GM19324 (cell line): ENCODE data around the gene CD44.

Experiments used
- ATAC-seq: cut with Tn5 transposase; IDR thresholded peaks from one replicate; pipeline ENCODE4 v1.9.1; 2021; ENCODE audit warnings: mild to moderate bottlenecking, moderate library complexity; ENCODE audit not compliant: unreplicated experiment, low FRiP score

The CD44 gene

DNA sequence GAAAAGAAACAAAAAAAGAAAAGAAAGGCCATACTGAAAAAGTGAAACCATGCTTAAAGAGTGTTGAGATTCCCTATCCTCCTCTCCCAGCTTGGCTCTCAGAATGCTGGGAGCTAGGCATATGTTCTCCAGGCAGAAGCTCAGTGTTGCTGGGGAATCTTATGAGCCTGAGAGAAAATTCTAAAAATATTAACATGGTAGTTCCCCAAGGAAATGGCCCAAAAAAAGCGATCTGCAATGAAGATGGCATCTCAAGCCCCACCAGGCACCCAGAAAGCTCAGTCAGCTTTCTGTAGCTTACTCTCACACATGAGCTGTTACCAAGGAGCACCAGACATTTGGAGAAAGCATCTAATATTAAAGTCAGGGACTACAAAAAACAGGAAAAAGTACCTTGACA, 94.5 kb downstream of the CD44 start:
- ATAC-seq, result no peak

GRCh38 chr11:35234460-35235156, 95.6 kb downstream of the CD44 start:
- no peak for ATAC-seq

GRCh38 chr11:35235157-35235468, 96.1 kb downstream of the CD44 start:
- no peak for ATAC-seq

DNA sequence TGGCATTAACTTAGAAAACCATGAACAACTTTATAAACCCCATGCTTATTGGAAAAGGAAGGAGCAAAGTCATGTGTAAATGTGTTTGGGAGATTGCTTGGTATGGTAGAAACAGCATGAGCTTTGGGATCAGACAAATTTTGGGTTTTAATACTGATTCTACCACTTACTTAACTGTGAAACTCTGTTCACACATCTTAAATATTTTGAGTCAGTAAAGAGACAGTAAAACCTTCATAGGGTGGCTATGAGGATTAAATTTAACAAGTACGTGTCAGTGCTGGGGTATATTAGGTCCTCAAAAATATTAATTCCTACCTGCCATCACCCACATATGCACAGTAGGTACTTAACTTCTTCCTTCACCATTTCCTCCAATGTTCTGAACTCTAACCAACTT, 96.5 kb downstream of the CD44 start:
- ATAC-seq, result no peak

DNA sequence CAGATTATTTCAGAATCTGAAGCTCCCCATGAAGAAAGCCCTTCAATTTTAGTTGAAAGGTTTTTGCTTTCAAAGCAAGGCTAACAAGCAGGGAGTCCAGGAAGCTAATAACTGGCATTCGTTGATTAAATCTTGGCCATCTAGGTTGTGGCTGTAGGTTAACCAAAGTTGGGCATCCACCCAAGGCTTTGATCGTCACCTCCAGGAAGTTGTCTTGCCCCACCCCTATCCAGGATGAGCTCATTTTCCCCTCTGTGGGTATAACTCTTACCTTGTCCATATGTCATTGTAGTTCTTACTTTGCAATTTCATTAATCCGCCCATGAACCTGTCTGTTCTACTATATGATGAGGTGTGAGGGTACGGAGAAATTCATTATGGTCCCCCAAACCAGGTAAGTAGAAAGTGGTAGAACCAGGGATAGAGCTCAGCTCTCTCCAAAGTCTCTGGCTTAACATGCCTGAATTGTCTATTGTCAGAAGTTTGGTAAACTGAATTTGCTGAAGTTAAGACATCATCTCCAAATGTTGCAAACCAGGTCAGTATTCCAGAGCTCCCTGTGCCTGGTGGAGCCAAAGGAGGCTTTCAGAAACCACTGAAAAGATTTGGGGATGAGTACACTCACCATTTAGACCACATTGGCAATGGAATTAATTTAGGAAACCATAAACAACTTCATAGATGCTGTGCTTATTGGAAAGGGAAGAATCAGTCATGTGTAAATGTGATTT, 97.1 kb downstream of the CD44 start:
- no peak for ATAC-seq

DNA sequence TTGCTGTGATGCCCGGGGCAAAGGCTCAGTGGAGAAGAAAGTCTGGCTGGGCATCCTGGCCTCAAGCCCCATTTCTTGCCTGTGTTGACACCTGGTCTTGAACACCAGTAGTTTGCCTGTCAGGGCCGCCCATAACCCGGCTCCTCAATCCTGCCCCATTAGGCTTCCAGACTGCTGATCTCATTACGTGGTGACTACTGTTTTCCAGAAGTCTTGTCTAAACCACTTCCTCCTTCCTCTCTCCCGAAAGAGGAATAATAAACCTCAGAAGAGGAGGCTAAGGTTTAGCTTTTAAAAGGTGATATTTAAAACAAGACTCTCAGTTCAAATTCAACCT, 97.7 kb downstream of the CD44 start:
- no peak for ATAC-seq

DNA sequence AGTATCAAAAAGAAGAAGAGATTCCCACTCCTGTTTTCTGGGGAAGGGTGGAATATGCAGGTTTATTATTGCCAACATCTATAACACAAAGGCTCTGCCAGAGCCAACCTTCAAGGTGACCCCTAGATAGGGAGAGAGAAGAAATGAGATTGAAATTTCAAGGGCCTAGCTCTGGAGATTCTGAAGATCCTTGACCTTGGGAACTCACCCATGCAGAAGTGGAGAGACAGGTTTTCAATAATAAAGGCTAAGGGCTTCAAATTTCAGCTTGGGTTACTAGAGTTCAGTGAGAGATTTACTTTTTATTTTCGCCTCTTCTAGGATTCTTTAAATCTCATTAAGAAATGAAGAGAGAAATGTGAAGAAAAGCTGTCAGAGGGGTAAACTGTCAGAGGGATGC, 98.4 kb downstream of the CD44 start:
- ATAC-seq, result no peak

- no peak for ATAC-seq
These were observed 99.1 kb downstream of the CD44 start for GRCh38 chr11:35237860-35238715.

DNA sequence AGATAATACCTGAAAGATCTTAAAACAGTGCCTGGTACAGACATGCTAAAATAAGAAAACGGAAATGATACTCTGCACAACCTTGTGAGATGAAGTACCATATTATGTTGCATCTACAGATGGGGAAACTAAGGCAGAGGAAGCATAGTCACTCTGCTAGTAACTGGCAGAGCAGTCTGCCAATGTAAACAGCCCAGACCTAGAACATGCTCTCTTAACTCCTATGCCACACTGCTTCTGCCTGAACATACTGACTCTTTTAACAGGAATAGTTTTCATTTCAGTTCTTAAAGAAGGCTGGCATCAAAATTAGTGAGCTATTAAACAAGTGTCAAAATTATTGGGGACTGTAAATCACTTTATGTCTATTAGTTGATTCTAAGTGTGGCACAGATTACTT, 99.9 kb downstream of the CD44 start:
- no peak for ATAC-seq

GRCh38 chr11:35239471-35240075, 100.6 kb downstream of the CD44 start:
- no peak for ATAC-seq

GRCh38 chr11:35241083-35241482, 102.1 kb downstream of the CD44 start:
- ATAC-seq, result no peak

DNA sequence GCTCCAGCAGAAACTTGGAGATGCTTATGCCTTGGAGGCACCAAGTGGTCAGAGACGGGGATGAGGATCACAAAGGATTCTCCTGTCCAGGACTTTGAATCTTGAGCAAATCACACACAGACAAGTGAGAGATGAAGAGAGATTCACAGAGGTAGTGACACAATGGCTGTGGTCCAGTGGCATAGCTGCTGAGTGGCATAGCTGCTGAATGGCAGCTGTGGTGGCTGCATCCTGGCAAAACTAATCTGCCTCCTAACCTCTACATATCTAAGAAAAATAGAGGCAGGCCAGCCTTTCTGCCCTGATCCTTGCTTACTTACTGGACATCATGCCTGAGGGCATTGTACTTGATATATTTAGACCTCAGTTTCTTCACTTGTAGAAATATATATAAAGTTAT, 102.6 kb downstream of the CD44 start:
- ATAC-seq, result no peak

GRCh38 chr11:35242412-35243242, 103.7 kb downstream of the CD44 start:
- ATAC-seq, result no peak

GRCh38 chr11:35243774-35244173, 104.8 kb downstream of the CD44 start:
- ATAC-seq, result no peak

- ATAC-seq, result no peak
These were observed 106.1 kb downstream of the CD44 start for GRCh38 chr11:35245056-35245455.

DNA sequence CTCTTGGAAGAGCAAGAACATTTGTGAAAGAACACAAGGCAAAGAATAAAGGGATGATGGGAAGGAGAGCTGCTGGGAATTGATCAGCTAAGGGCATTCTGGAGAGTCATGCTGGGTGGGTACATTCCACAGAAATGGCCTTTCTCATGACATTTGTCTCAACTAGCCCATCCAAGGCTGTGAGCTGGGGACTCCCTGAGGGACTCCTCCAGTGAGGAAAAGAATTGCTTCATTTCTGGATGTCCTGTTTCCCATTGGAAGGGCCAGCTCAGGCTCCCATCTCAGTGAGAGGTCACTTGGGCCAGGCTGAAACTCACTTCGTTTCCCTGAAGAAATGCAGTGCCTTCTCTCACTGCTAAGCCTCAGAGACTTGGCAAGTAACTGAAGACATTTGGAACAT, 106.8 kb downstream of the CD44 start:
- no peak for ATAC-seq

GRCh38 chr11:35246745-35247144, 107.8 kb downstream of the CD44 start:
- ATAC-seq, result no peak

GRCh38 chr11:35247428-35247827, 108.5 kb downstream of the CD44 start:
- no peak for ATAC-seq

DNA sequence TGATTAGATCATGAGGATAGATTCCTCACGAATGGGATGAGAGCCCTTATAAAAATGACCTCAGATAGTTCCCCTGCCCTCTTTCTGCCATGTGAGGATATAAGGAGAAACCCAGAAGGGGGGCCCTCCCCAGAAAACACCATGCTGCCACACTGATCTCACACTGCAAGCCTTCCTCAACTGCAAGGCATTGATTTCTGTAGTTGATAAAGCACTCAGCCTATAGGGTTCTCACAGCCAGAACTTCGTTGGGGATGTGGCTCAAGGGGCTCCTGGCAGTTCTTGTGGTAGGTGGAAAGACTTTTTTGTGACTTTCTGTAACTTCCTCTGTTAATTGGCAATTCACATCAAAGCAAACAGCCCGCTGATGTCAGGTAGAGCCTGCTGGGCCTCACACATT, 108.9 kb downstream of the CD44 start:
- no peak for ATAC-seq

DNA sequence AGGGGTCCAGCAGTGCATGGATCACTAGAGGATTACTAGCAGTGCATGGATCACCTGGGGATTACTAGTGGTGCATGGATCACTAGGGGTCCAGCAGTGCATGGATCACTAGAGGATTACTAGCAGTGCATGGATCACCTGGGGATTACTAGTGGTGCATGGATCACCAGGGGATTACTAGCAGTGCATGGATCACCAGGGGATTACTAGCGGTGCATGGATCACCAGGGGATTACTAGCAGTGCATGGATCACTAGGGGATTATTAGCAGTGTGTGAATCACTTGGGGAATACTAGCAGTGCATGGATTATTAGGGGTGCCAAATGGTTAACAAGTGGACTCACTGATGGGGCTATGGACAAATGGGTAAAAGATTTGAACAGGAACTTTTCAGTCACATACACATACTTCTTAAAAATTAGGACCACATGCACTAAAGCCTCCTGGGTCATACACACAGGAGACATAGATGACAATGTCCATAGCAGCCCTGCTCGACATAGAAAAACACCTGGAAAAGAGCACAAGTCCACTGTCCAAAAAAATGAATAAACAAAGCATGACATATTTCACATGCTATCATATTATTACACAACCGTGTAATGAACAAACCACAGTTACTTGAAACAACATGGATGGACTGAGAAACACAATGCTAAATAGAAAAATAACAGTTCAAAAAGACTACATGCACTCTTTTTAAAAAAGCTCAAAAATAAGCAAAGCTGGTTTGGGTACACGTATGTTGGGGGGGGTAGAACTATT, 109.8 kb downstream of the CD44 start:
- ATAC-seq, result no peak
